PC-9 (cell line): Measurements from ENCODE around the gene KRT76.

Experiments used
- EZH2 ChIP-seq: fragments of 200-600 bp; sonication (generic); IDR thresholded peaks from 2 replicates; pipeline ENCODE4 v1.8.0; 2017; ENCODE audit warnings: antibody characterized with exemption, low read depth
- TF ChIP-seq, protein P1 (sequence below): fragments of 200-600 bp; sonication (generic); conservative IDR thresholded peaks from 2 replicates; pipeline ENCODE4 v1.6.1; 2017; ENCODE audit warnings: mixed run types, antibody characterized with exemption, mild to moderate bottlenecking, moderate library complexity

DNA sequence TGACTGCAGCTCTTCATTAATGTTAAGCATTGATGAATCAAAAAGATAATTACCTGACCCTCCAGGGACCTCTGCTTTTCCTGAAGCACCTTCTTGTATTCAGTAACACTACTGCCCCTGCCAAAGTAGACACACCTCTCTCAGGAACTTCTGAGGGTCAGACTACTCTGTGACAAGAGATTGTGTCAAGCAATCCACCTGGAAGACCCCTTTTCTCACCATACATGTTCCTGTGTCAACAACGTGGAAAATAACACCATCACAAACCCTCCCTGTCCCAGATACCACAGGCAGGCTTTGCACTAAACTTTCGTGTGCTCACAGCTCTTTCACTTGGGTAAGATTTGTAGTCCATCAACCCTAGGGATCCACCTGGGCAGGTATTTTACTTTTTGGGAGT lies 13.2 kb downstream of the KRT76 start:
- TF ChIP-seq, protein P1, sequence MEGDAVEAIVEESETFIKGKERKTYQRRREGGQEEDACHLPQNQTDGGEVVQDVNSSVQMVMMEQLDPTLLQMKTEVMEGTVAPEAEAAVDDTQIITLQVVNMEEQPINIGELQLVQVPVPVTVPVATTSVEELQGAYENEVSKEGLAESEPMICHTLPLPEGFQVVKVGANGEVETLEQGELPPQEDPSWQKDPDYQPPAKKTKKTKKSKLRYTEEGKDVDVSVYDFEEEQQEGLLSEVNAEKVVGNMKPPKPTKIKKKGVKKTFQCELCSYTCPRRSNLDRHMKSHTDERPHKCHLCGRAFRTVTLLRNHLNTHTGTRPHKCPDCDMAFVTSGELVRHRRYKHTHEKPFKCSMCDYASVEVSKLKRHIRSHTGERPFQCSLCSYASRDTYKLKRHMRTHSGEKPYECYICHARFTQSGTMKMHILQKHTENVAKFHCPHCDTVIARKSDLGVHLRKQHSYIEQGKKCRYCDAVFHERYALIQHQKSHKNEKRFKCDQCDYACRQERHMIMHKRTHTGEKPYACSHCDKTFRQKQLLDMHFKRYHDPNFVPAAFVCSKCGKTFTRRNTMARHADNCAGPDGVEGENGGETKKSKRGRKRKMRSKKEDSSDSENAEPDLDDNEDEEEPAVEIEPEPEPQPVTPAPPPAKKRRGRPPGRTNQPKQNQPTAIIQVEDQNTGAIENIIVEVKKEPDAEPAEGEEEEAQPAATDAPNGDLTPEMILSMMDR, result no peak
- no peak for TF ChIP-seq EZH2
